ENCODE measurements around the gene FAM111A.
A peak's percentile ranks its signal among the peaks of the same experiment; 100 is the strongest.

The FAM111A gene

DNA sequence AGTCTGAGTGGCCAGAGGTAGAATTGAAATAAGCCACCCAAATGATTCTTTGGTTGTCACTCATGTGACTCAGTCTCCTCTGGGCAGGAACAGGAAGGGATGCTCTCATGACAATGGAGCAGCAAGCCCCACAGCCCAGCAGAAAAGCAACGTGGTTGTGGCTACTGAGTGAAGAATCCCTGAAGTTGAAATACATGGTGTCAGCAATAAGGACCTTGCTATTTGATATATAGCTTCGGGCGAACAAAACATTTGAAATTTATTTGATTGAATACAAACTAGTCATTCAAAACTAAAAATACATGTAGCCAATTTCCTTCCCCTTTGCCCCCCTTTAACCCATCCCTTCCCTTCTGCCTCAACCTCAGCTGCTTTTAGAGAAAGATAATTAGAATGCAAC lies 14.8 kb downstream of the FAM111A start:
- no peak for ATAC-seq (ENCODE audit: insufficient read depth, low read depth)
- H3K27me3 ChIP-seq (ENCODE audit: insufficient read depth, low read length, poor library complexity), result no peaks in the 10 kb centered on the region
- TF ChIP-seq, protein P1, sequence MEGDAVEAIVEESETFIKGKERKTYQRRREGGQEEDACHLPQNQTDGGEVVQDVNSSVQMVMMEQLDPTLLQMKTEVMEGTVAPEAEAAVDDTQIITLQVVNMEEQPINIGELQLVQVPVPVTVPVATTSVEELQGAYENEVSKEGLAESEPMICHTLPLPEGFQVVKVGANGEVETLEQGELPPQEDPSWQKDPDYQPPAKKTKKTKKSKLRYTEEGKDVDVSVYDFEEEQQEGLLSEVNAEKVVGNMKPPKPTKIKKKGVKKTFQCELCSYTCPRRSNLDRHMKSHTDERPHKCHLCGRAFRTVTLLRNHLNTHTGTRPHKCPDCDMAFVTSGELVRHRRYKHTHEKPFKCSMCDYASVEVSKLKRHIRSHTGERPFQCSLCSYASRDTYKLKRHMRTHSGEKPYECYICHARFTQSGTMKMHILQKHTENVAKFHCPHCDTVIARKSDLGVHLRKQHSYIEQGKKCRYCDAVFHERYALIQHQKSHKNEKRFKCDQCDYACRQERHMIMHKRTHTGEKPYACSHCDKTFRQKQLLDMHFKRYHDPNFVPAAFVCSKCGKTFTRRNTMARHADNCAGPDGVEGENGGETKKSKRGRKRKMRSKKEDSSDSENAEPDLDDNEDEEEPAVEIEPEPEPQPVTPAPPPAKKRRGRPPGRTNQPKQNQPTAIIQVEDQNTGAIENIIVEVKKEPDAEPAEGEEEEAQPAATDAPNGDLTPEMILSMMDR (IDR thresholded peaks at IDR 0.05; ENCODE audit: borderline replicate concordance, extremely low read depth, low read length, poor library complexity, severe bottlenecking), result no peak
- TF ChIP-seq EZH2 (IDR thresholded peaks at IDR 0.05; ENCODE audit: borderline replicate concordance, low read depth, low read length, severe bottlenecking), result no peak
- H3K4me1 ChIP-seq (ENCODE audit: insufficient read depth, low read length), result no peaks in the 10 kb centered on the region
- H2AFZ ChIP-seq (ENCODE audit: low read depth, low read length), result no peak overlapping the region
- no peak overlapping the region for H3K4me3 ChIP-seq (ENCODE audit: low read depth in 1 of 2, low read length in 2 of 2)
- no peak overlapping the region for H3K9ac ChIP-seq (ENCODE audit: low read depth, low read length)
- peaks cover 15% of the 10 kb centered on the region for H4K20me1 ChIP-seq (ENCODE audit: insufficient read depth, low read length)
- no peaks in the 10 kb centered on the region for H3K79me2 ChIP-seq (ENCODE audit: insufficient read depth, low read length)
- no peak overlapping the region for H3K27ac ChIP-seq (ENCODE audit: low read length)
- H3K4me2 ChIP-seq (ENCODE audit: insufficient read depth, low read length), result no peak overlapping the region
- no peak for DNase-seq
- H3K36me3 ChIP-seq (ENCODE audit: insufficient read depth, low read length), result peaks cover 13% of the 10 kb centered on the region; the same call in 1 of the 2 replicates
- no peaks in the 10 kb centered on the region for H3K9me3 ChIP-seq (ENCODE audit: insufficient read depth, low read length, severe bottlenecking)

DNA sequence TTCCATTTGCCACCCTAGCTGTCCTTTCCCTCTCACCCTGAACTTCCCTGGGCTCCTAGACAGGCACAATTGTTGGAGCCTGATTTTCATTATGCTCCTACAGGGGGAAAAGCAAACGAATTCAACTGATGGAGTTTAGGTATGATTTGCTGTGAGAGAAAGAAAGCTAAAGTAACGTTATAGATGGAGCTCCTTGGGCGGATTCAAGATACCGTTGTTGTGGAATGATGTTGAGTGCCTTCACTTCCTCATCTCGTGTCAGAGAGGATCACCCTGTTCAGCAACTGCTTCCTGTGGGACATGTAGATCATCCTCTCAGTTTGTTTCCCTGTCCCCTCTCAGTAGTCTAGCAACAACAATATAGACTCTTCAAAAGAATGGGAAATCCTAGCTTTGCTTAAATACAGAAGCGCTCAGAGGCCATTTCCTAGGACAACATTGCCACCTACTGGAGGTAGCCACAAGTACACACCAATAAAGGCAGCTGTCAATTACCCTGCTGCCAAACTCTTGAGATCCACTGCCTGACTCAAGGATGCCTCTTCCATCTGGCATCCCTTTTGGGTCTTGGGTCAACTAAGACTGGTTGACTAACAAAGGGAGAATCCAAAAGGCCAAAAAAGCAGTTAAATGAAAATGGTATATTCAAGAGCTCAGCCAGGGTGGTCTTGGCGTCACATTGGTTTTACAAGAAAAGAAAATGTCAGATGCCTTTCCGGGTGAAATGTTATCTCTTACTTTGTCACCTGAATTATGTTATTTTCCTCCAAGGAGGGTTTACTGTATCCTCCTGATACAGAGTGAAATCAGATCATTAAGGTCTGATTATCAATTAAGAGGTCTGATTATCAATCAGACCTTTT lies 15.8 kb downstream of the FAM111A start:
- peak; percentile 92 for ATAC-seq (ENCODE audit: insufficient read depth, low read depth)
- Histone ChIP-seq H3K36me3 (ENCODE audit: insufficient read depth, low read length) (peaks cover 3% of the 10 kb centered on the region; the same call in 1 of the 2 replicates), H3K4me2 (ENCODE audit: insufficient read depth, low read length) (no peak overlapping the region), H3K27ac (ENCODE audit: low read length) (no peak overlapping the region), H3K4me3 (ENCODE audit: low read depth in 1 of 2, low read length in 2 of 2) (no peak overlapping the region), H3K79me2 (ENCODE audit: insufficient read depth, low read length) (no peaks in the 10 kb centered on the region), H3K9me3 (ENCODE audit: insufficient read depth, low read length, severe bottlenecking) (no peaks in the 10 kb centered on the region), H2AFZ (ENCODE audit: low read depth, low read length) (peak overlapping the region; percentile 15), H4K20me1 (ENCODE audit: insufficient read depth, low read length) (peaks cover 9% of the 10 kb centered on the region), H3K27me3 (ENCODE audit: insufficient read depth, low read length, poor library complexity) (no peaks in the 10 kb centered on the region), H3K4me1 (ENCODE audit: insufficient read depth, low read length) (no peaks in the 10 kb centered on the region), H3K9ac (ENCODE audit: low read depth, low read length) (no peak overlapping the region)
- DNase-seq, result peak; percentile 71
- TF ChIP-seq, protein P1 (IDR thresholded peaks at IDR 0.05; ENCODE audit: borderline replicate concordance, extremely low read depth, low read length, poor library complexity, severe bottlenecking), result peak; percentile 95
- no peak for TF ChIP-seq EZH2 (IDR thresholded peaks at IDR 0.05; ENCODE audit: borderline replicate concordance, low read depth, low read length, severe bottlenecking)

DNA sequence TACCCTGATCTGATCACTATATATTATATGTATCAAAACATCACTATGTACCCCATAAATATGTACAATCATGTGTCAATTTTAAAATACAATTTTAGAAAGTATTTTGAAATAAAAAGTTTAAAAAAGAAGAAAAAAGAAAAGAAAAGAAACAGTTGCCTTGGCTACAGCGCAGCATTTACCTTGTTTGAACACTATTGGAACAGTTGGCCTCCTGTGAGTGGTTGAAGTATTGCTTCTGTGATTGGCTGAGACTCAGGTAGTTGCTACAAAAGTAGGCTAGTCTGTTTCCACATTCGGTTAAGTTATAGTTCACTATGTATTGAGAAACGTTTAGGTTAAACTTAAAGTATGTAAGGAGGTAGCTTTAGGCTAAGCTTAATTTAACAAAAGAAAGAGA lies 21.4 kb downstream of the FAM111A start:
- Histone ChIP-seq H3K9ac (ENCODE audit: low read depth, low read length) (no peak overlapping the region), H3K27ac (ENCODE audit: low read length) (no peak overlapping the region), H3K4me1 (ENCODE audit: insufficient read depth, low read length) (no peaks in the 10 kb centered on the region), H3K4me2 (ENCODE audit: insufficient read depth, low read length) (no peak overlapping the region), H3K79me2 (ENCODE audit: insufficient read depth, low read length) (no peaks in the 10 kb centered on the region), H3K4me3 (ENCODE audit: low read depth in 1 of 2, low read length in 2 of 2) (no peak overlapping the region), H4K20me1 (ENCODE audit: insufficient read depth, low read length) (no peaks in the 10 kb centered on the region), H3K36me3 (ENCODE audit: insufficient read depth, low read length) (no peaks in the 10 kb centered on the region), H3K27me3 (ENCODE audit: insufficient read depth, low read length, poor library complexity) (peaks cover 3% of the 10 kb centered on the region), H2AFZ (ENCODE audit: low read depth, low read length) (no peak overlapping the region), H3K9me3 (ENCODE audit: insufficient read depth, low read length, severe bottlenecking) (no peaks in the 10 kb centered on the region)
- DNase-seq, result no peak
- no peak for TF ChIP-seq EZH2 (IDR thresholded peaks at IDR 0.05; ENCODE audit: borderline replicate concordance, low read depth, low read length, severe bottlenecking)
- TF ChIP-seq, protein P1 (IDR thresholded peaks at IDR 0.05; ENCODE audit: borderline replicate concordance, extremely low read depth, low read length, poor library complexity, severe bottlenecking), result no peak
- ATAC-seq (ENCODE audit: insufficient read depth, low read depth), result no peak

Data from DND-41 (cell line).